K562 (cell line): ENCODE results near the gene LCA5L. TPM values are rescaled to one million over a fixed set of nuclear protein-coding genes. Genes with fewer than 3 reads are reported as not detected.

Experiments used
- CLOCK ChIP-seq: fragments of 250-450 bp; sonication (Bioruptor Pico); IDR thresholded peaks from 2 replicates; pipeline ENCODE4 v1.4.0; 2020; ENCODE audit warnings: mild to moderate bottlenecking, moderate library complexity, borderline replicate concordance
- EHMT2 ChIP-seq: fragments of 450-650 bp; IDR thresholded peaks from 2 replicates; pipeline ENCODE4 v1.6.1; 2018; ENCODE audit warnings: antibody characterized with exemption
- GABPA ChIP-seq: fragments of 200-800 bp; sonication (Bioruptor generic); conservative IDR thresholded peaks from 2 replicates; pipeline ENCODE4 v1.6.1; 2016; ENCODE audit warnings: low read depth, missing genetic modification characterization, missing compliant biosample characterization
- GATAD2B ChIP-seq: fragments of 450-650 bp; IDR thresholded peaks from 2 replicates; pipeline ENCODE4 v1.6.1; 2017; ENCODE audit warnings: mild to moderate bottlenecking, borderline replicate concordance
- GTF2A2 ChIP-seq: IDR thresholded peaks from 2 replicates; pipeline ENCODE4 v1.6.1; 2016; ENCODE audit warnings: mild to moderate bottlenecking, missing genetic modification characterization, missing compliant biosample characterization
- NFIC ChIP-seq: fragments of 450-650 bp; IDR thresholded peaks from 2 replicates; pipeline ENCODE4 v1.6.1; 2017; ENCODE audit warnings: mild to moderate bottlenecking, inconsistent platforms
- OTX1 ChIP-seq: fragments of 450-650 bp; formaldehyde crosslinking; IDR thresholded peaks from 2 replicates; pipeline ENCODE4 v1.4.0; 2022; ENCODE audit warnings: mild to moderate bottlenecking
- PBX2 ChIP-seq, 2 experiments: IDR thresholded peaks in 1 of 2; conservative IDR thresholded peaks in 1 of 2; 2 replicates each; pipeline ENCODE4 v1.6.1; 2016; ENCODE audit warnings: low read depth in 2 of 2, mild to moderate bottlenecking in 1 of 2, missing compliant biosample characterization in 1 of 2, missing genetic modification characterization in 1 of 2, moderate library complexity in 1 of 2
- POLR2AphosphoS5 ChIP-seq: IDR thresholded peaks from 2 replicates; pipeline ENCODE4 v1.6.1; 2011; ENCODE audit warnings: mild to moderate bottlenecking, low read depth, low read length, moderate library complexity; ENCODE audit not compliant: control insufficient read depth, insufficient read depth
- RB1 ChIP-seq: fragments of 450-650 bp; IDR thresholded peaks from 2 replicates; pipeline ENCODE4 v1.6.1; 2017; ENCODE audit warnings: low read depth, mild to moderate bottlenecking
- RBM25 ChIP-seq: fragments of 200-400 bp; formaldehyde crosslinking; IDR thresholded peaks from 2 replicates; pipeline ENCODE4 v1.6.1; 2018; ENCODE audit warnings: low read length, low read depth, moderate library complexity; ENCODE audit not compliant: severe bottlenecking
- RERE ChIP-seq: sonication (generic); formaldehyde crosslinking; IDR thresholded peaks from 2 replicates; pipeline ENCODE4 v1.8.0; 2023; ENCODE audit warnings: missing genetic modification reagents, mild to moderate bottlenecking, borderline replicate concordance
- RNF219 ChIP-seq: fragments of 250-450 bp; sonication (Bioruptor Pico); IDR thresholded peaks from 2 replicates; pipeline ENCODE4 v1.5.0; 2022; ENCODE audit warnings: mild to moderate bottlenecking
- SIN3B ChIP-seq: fragments of 450-650 bp; IDR thresholded peaks from 2 replicates; pipeline ENCODE4 v1.6.1; 2017; ENCODE audit warnings: low read depth, mild to moderate bottlenecking, moderate library complexity
- SRSF7 ChIP-seq: fragments of 200-400 bp; formaldehyde crosslinking; optimal IDR thresholded peaks from 2 replicates; pipeline ENCODE3; 2017; ENCODE audit warnings: mild to moderate bottlenecking, low read depth, low read length
- polyA plus RNA-seq, 8 experiments: library from polyadenylated mRNA; depleted of rRNA in 4 of 8; stranded (reverse) in 5 of 8; unstranded in 3 of 8; fragments of >200 nt; fragmentation: Nextera tagmentation in 2 of 8; fragmentation: Illumina TruSeq in 1 of 8; extraction: Ambion mirVana in 2 of 8; extraction: Trizol in 1 of 8; gene quantifications; 2 replicates each; pipeline versions ENCODE4 v1.2.1 to v1.2.3, GENCODE V29; 2011 to 2014; ENCODE audit warnings: inconsistent platforms in 1 of 8, missing spikeins in 1 of 8
- total RNA-seq, 7 experiments: library from RNA; depleted of rRNA in 6 of 7; stranded (reverse); fragments of >200 nt in 6 of 7; fragmentation: Illumina TruSeq in 2 of 7; extraction: Trizol in 2 of 7; gene quantifications; 2 replicates each; pipeline versions ENCODE4 v1.2.1 to v1.2.3, GENCODE V29; 2011 to 2021; ENCODE audit warnings: low replicate concordance in 1 of 7

LCA5L gene
- total and polyA plus RNA-seq, 9 of the 15 experiments (the other 6 are each of a cell fraction or from before 2014, with no cell fraction given) = 1.8 to 4.9 (median 3.8) TPM

- TF ChIP-seq CLOCK (CRISPR knock-in tag) (no peak), RB1 (no peak), PBX2 (CRISPR knock-in tag; IDR thresholded peaks at IDR 0.05; ENCODE audit: low read depth) (no peak), PBX2 (tag; conservative IDR thresholded peaks at IDR 0.05; ENCODE audit: low read depth) (0 out of 2 replicates have a peak, but pooled peaks have one; percentile 40), NFIC (no peak), SRSF7 (no peak), RERE (CRISPR knock-in tag) (no peak), POLR2AphosphoS5 (no peak), SIN3B (no peak), EHMT2 (no peak), GABPA (tag) (no peak), RBM25 (no peak), GATAD2B (no peak), RNF219 (CRISPR knock-in tag) (no peak), GTF2A2 (tag) (peak; percentile 81; the same call in 1 of the 2 replicates), OTX1 (CRISPR knock-in tag) (peak; percentile 77; the same call in 1 of the 2 replicates)
Measured at GRCh38 chr21:39359382-39359781, 86.2 kb downstream of the LCA5L start (continued).
